Umbilical cord (tissue), 2 donors: ENCODE results near the gene HDAC4. TPM values are rescaled to one million over a fixed set of nuclear protein-coding genes. Genes with fewer than 3 reads are reported as not detected.

Experiments
- DNase-seq: peaks from one replicate; pipeline ENCODE4 v3.0.0-alpha.2; 2015; ENCODE audit warnings: low spot score
- total RNA-seq: library from RNA; depleted of rRNA; stranded (reverse); fragments of >200 nt; gene quantifications from one replicate; pipeline ENCODE4 v1.2.3, GENCODE V29; 2014; ENCODE audit warnings: low replicate concordance; ENCODE audit not compliant: insufficient read depth

Gene HDAC4
- total RNA-seq, 1 donor from 2014 or later, result 99.4 TPM

GRCh38 chr2:239269173-239269885 is 131.5 kb downstream of the HDAC4 start:
- no peak for DNase-seq

- no peak for DNase-seq
Observed at GRCh38 chr2:239268549-239268948, 132.3 kb downstream of the HDAC4 start.

GRCh38 chr2:239268082-239268481 is 132.7 kb downstream of the HDAC4 start:
- DNase-seq, result no peak

GRCh38 chr2:239267288-239267951 is 133.4 kb downstream of the HDAC4 start:
- DNase-seq, result peak; percentile 68

- DNase-seq, result no peak
Observed at GRCh38 chr2:239266779-239267287, 134.0 kb downstream of the HDAC4 start.

GRCh38 chr2:239266434-239266766 is 134.4 kb downstream of the HDAC4 start:
- no peak for DNase-seq

- no peak for DNase-seq
Observed at GRCh38 chr2:239265681-239266433, 135.0 kb downstream of the HDAC4 start.

GRCh38 chr2:239264838-239265651 is 135.8 kb downstream of the HDAC4 start:
- DNase-seq, result peak; percentile 76

GRCh38 chr2:239264492-239264837 is 136.4 kb downstream of the HDAC4 start:
- DNase-seq, result no peak

- DNase-seq, result no peak
Observed at GRCh38 chr2:239263669-239264491, 136.9 kb downstream of the HDAC4 start.

- no peak for DNase-seq
Observed at GRCh38 chr2:239263231-239263630, 137.6 kb downstream of the HDAC4 start.

- no peak for DNase-seq
Observed at GRCh38 chr2:239262484-239263230, 138.2 kb downstream of the HDAC4 start.

- no peak for DNase-seq
Observed at GRCh38 chr2:239261796-239262483, 138.9 kb downstream of the HDAC4 start.

GRCh38 chr2:239261356-239261755 is 139.5 kb downstream of the HDAC4 start:
- no peak for DNase-seq

GRCh38 chr2:239260546-239261327 is 140.1 kb downstream of the HDAC4 start:
- DNase-seq, result no peak

- DNase-seq, result no peak
Observed at GRCh38 chr2:239259603-239260298, 141.1 kb downstream of the HDAC4 start.

- DNase-seq, result no peak
Observed at GRCh38 chr2:239259173-239259572, 141.6 kb downstream of the HDAC4 start.

- no peak for DNase-seq
Observed at GRCh38 chr2:239258248-239258647, 142.6 kb downstream of the HDAC4 start.
